Activated T-cell treated with anti-CD3 and anti-CD28 coated beads for 24 hours (primary cell): ENCODE data around the gene GNG8.

ENCODE experiments used
- DNase-seq: peaks from one replicate; pipeline ENCODE4 v3.0.0-alpha.2; 2020; ENCODE audit warnings: low read depth

GNG8 gene

GRCh38 chr19:46602392-46603194 is 33.4 kb downstream of the GNG8 start:
- peak; percentile 53 for DNase-seq

- DNase-seq: no peak
Observed at GRCh38 chr19:46601318-46602224, 34.4 kb downstream of the GNG8 start, which contains the start of gene CALM3. TSS of gene CALM3 (plus strand) at chr19:46601330. CDS start at chr19:46601435, 105 bp downstream.

GRCh38 chr19:46600384-46601317 is 35.4 kb downstream of the GNG8 start:
- peak; percentile 96 for DNase-seq

- DNase-seq: no peak
Observed at GRCh38 chr19:46599716-46600373, 36.2 kb downstream of the GNG8 start.

- no peak for DNase-seq
Observed at GRCh38 chr19:46598372-46598917, 37.6 kb downstream of the GNG8 start.

- DNase-seq: no peak
Observed at GRCh38 chr19:46596008-46596407, 40.0 kb downstream of the GNG8 start.

GRCh38 chr19:46591870-46592269 is 44.1 kb downstream of the GNG8 start:
- no peak for DNase-seq

GRCh38 chr19:46591254-46591653 is 44.7 kb downstream of the GNG8 start:
- DNase-seq: no peak

- no peak for DNase-seq
Observed at GRCh38 chr19:46587861-46588260, 48.1 kb downstream of the GNG8 start.

GRCh38 chr19:46586294-46586693 is 49.7 kb downstream of the GNG8 start:
- DNase-seq: no peak

- DNase-seq: no peak
Observed at GRCh38 chr19:46585539-46585938, 50.5 kb downstream of the GNG8 start.
